NOMO-1 treated with DMSO at 0.1 percent for 48 hours (cell line): ENCODE measurements around the gene CD247.

ENCODE experiments used
- DNase-seq: peaks from one replicate; lab custom pipeline; 2025; ENCODE audit not compliant: unreplicated experiment; lab: John Stamatoyannopoulos, UW

CD247 gene

DNA sequence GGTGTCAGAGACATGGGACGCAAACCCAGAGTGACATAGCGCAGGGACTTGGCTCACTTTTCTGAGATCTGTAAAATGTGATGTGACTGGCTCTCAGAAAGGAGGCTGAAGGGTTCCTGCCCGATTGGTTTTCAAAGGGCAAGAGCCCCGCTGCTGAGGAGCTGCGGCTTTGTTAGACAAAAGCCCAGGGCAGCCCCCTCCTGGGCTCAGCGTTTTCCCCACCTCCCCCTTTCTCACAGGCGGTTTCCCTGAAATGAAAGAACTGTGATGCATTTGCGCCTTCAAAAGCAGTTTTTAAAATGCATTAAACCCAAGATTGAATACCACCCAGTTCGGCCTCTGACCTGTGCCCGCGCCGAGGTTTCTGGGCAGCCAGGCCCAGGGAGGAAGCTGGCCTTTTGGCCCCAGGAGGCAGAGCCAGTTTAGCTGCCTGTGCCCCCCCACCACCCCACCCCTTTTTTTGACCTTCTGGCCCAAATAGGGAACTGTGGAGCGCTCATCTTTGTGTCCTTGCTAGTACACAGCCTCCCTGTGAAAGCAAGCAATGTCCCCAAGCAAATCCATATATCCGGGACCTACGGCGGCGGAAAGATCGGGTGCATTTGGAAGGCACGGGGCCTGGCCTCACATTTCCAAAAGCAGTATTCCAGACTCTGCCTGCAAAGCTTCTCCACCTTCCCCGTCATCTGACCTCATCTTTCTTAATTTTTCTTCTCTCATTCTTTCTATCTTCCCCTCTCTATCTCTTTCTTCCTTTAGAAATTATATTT lies 28.6 kb downstream of the CD247 start:
- DNase-seq: no peak

DNA sequence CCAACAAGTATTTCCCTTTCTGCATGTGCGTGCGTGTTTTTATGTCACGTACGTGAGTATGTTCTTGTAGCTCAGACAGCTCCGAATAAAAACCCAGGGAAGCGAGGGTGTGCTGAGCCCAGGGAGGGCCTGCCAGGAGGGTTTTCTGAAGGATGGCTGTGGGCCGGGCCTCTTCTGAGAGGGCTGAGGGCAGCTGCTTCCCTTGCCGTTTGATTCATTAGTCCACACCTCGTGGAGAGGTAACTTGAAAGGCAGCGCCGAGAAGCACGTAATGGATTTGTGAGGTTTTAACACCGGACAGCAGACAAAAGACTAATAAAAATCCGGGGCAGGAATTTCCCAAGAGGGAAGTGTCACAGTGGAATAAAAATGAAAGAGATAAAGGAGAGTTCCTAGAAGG lies 29.5 kb downstream of the CD247 start:
- no peak for DNase-seq

DNA sequence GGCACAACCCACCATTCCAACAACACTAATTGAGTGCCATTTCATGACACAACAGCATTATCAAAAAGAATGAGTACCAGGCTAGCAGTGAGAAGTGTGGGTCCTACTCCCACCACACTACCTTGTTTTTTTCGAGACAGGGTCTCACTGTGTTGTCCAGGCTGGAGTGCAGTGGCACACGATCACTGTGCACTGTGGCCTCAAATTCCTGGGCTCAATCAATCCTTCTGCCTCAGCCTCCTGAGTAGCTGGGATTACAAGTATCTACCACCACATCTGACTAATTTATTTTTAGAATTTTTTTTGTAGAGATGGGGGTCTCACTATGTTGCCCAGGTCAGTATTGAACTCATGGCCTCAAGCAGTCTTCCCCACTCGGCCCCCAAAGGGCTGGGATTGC lies 30.7 kb downstream of the CD247 start:
- no peak for DNase-seq

DNA sequence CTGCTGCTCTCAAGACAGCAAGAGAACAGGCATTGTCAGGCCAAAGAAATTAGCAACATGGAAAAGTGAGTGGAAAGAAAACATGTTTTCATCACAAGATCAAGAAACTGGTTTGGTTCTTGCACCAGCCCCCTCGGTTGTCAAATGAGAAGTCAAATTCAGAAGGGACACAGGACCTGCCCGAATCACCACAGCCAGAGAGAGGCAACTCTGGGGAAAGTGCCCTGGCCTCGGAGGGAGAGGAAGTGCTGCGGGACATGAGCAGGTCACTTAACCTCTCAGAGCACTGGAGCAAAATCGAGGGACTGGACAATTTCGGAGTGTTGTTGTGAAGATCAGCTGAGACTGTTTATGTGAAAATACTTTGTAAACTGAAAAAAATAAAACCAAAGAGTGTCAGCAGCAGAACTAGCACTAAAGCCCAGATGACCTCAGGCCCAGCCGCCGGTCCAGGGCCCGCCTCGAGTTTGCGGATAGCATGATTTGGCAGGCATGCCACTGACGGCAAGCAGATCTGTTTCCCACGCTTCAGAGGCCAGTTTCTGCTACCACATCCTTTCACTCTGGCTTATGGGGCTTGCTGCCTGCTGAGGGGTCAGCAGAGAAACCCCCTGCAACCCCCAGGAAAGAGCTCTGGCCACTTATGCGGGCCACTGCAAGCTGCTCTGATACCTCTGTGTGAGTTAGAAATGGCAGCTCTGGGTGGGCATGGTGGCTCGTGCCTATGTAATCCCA lies 32.1 kb downstream of the CD247 start:
- DNase-seq: no peak

DNA sequence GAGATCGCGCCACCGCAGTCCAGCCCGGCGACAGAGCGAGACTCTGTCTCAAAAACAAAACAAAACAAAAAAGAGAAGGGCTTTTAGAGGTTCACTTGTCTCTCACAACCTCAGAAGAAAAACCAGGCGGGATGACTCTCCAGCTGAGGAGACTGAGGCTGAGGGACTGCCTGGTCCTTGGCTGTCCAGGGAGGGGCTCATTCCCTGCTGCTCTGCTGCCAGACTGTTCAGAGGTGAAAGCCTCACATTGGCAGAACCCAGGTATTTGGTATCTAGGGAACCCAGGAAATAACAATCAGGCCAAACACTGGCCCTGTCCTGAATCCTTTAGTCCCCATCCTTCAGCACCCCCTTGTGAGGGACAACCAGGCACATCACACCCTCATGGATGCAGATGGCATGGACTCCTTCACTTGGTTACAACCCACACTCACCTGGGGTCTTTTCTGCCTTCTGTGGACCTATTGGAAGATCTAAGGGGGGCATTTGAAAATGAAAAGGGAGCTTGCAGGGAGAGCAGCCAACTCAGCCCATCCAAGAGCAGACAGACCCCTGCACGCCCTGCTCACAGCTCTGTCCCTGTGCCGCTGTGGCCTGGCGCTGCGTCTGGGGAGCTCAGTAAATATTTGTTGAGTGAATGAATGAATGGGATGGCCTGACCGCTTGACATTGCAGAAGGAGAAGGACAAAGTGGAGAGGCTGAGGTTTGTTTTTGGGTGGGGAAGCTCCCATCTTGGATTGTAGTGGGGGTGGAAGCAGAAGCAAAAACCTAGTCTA lies 33.4 kb downstream of the CD247 start:
- DNase-seq: no peak

DNA sequence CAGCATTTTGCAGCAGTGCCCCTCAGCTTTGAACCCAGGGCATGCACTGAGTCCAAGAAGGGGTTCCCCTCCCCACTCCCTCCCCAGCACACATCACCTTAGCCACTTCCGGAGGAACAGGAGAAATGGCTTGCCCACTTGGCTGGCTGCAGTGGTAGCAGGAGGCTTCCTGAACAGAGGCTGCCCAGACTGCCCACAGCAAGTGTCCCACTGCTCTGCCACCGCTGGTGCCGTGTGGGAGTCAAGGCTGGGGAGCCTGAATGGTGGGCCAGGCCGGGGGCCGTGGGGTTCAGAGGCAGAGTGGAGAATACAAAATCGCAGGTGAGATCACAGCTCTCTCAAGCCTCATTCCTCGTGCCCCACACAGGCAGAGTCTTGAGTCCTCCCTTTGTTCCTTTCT lies 34.5 kb downstream of the CD247 start:
- no peak for DNase-seq

DNA sequence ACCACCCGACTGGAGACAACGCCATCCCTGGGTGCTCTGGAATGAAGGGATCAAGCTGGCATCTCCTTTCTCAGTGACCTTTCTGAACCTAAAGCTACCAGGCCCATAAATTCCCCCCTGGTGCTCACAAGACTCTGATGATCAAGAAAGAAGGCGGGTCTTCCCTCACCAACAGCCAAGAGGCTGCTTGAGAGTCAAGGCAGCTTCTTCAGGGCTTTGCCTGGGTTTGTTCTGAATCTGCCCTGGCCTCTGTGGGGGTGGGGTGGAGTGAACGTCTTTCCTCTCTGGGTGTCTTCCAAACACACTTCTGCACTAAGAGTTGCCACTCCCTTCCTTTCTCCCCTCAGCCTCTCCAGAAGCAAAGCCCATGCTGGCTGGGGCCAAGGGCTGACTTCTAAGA lies 36.1 kb downstream of the CD247 start:
- DNase-seq: no peak

DNA sequence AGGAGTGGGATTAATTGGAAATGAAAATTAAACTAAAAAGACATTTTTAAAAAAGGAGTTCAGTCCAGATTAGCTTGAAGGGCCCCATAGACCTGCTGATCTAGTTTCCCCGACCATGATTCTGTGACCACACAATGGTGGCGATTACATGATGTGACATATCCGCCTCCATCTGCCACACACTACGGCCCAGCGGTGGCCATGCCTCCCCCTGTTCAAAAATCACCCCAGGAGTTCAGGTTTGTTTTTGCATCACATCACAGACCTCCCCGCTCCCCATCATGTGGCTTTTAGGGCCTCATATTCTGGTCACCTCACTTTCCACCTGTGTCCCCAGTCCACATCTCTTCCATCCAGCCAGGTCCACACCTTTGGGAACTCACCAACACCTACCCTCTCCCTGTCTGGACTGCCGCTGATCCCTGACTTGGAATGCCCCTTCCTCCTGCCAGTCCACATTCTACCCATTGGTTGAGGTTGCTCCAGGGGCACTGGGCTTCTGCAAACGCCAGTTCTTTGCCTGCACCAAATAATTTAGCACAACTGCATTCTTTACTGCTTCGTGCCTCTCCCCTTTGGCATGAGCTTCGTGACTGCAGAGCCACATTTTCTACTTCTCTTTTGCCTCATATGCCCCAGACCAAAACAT lies 38.9 kb downstream of the CD247 start:
- DNase-seq: no peak

DNA sequence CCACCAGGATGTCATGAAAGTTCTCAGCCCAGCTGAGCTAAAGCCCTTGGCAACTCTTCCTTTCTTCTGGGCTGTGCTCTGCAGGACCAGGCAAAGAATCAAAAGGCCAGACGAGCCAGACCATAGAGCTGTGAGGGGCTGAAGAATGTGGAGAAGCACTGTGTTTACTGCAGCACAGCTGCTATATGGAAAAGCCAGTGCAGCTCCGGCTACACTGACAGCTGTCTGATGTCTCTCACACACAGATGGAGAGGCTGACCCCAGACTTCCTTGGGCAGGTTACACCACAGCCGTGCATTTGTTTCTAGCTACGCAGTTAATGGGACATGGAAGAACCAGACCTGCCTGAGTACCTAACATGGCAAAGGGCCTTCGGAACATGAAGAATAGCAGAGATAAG lies 40.3 kb downstream of the CD247 start:
- DNase-seq: no peak

DNA sequence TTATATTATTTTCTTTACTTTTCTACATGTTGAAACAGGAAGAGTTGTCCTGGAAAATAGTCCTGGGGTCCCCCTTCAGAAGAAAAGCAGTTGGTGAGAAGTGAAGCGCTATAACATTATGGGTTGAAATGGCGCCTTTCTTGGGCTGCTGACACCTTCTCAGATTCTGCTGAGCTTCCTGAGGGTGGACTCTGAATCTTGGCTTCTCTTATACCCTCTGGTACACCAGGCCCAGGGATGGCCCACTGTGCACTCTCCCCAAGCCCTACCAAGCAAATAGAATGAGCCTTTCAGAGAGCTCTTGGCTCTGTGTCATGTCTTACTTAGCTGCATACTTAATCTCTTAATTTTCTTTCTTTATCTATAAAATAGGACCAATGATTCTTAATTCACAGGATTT lies 42.3 kb downstream of the CD247 start:
- DNase-seq: no peak

DNA sequence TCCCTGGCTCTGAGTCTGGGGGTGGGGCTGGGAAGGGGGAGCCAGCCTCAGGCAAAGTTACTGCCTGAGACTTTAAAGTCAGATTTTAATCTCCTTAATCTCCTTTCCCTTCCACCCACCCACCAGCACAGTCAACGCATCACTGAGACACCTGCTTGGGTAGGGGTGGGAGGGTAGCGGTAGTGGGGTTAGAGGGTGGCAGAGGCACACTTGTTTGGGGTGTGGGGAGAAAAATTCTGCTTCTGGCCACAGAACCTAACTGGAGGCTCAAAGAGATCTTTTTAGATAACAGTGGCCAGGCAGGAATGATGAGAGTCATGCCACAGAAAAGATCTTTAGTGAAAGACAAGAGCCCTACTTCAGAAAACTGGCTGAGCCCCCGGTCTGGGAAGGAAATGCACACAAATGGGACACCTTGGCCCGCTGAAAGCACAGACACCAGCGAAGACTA lies 44.1 kb downstream of the CD247 start:
- DNase-seq: no peak

DNA sequence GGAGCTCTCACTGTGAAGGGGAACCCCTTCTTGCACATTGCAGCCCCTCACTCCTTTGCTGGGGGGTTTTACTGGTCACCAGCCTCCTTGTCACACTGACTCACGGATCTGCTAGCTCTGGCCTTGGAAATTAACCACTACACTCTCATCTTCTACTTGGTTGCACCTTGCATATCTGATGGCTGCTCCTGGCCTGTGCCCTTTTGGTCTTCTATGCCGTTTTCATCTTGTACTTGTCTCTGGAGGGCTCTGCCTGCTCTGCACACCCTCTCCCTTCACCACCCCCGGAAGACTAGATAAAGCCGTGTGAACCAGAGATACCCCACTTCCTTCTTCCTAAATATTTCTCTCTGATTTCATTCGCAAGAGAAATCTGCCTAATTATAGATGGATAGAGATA lies 44.6 kb downstream of the CD247 start:
- DNase-seq: no peak

DNA sequence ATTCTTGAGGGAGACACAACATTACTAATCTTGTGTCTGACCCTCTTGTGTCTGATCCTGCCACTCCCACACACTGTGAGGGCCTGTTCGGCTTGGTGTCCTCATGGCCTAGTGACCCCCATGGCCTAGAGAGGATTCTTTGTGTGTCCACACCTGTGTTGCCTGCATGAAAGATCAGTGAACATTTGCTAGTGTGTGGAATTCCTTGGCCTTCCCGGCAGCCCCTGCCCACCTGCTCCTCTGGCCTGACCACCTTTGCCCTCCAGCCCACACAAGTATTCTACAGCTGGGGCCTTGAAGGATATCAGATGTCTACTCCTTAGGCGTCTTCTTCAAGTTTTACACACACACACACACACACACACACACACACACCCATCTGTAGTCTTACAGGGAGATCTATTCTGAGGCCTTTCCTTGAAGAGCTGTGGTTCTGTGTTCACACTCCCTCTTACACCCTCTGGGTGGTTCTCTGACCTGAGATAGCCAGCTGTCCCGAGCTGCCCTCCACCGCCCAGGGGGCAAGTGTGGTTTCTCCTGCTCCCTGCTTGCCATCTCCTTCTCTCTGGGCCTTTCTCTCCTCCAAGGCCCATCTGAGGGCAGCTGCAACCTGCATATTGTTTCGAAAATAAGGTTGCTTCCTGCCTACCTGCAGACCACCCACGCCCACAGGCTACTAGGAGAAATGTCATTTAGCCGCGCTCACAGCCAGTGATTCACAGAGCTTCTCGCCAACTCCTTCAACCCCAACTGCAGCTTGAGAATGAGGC lies 45.4 kb downstream of the CD247 start:
- no peak for DNase-seq

DNA sequence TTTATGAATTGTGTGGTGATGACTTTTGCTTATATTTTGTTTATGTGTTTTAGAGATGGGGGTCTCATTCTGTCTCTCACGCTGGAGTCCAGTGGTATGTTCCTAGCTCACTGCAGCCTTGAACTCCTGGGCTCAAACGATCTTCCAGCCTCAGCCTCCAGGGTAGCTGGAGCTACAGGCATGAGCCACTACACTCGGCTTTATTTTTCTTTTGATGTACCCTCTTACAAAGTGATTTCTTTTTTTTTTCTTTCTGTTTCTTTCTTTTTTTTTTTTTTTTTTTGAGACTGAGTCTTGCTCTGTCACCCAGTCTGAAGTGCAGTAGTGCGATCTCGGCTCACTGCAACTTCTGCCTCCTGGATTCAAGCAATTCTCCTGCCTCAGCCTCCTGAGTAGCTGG lies 46.8 kb downstream of the CD247 start:
- DNase-seq: no peak

DNA sequence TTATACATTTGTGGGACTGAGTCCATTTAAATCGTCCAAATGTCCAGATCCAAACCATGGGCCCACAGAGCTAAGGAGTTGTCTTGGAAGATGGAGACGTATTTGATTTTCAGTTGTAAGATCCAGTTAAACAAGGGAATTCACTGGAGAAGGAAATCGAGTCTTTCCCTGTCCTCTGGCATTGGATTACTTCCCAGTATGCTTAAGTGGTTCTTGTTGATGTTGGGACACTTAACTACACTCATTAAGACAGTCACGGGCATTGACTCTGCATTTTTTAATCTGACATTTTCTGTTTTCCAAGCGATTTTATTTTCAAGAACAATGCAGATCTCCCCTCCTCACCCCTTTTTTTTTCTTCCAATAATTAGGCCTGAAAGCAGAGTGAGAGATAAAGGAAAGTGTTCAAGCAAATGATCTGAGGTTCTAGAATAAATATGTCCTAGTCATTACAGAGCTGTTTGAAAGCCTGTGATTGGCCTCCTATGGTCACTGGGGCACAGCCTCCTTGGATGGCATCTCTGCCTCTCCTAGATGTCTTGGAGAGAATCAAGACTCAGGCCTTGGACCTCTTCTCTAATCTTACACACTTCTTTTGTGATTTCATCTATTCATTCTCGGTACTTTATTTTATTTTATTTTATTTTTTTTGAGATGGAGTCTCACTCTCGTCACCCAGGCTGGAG lies 48.9 kb downstream of the CD247 start:
- DNase-seq: no peak

DNA sequence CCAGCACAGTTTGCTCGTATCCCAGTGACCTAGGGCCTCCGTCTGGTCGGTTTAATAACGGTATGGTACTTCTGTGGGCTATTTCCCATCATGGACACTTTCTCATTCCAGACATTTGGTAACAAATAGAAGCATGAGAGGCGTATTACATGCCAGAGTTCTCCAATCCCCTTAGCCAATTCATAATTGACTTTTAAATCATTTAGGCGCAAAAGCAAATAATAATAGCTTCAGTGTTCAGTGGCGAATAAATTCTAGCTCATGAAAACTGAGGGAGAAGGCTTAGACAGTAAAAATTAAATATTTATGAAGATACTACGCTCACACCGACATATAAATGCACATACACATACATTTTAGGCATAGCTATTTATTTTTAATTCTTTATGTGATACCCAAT lies 50.6 kb downstream of the CD247 start:
- DNase-seq: no peak

DNA sequence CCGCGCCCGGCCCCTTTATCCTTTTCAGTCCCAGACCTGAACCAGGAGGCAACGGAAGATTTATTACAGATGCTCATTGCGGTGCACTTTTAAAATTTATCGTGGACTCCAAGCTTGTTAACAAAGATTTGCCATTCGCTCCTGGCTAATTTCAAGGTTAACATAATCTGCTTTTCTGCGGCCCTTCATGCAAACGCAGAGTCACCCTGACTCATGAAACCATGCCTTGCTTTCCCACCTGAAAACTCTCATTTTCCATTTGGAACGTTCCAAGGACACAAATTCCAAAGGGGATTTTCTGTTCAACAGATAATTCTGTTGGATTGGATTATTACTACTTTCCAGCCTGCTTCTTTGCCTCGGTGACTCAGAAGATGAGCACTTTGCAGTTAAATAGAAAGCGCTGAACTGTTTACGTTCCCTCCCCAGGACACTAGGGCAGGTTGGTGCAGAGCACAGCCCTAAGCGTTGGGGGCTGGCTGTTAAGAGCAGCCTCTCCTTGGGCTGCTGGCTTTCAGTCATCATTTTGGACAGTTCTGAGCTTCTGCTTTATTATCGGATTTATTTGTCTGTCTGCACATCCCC lies 51.1 kb downstream of the CD247 start:
- no peak for DNase-seq

DNA sequence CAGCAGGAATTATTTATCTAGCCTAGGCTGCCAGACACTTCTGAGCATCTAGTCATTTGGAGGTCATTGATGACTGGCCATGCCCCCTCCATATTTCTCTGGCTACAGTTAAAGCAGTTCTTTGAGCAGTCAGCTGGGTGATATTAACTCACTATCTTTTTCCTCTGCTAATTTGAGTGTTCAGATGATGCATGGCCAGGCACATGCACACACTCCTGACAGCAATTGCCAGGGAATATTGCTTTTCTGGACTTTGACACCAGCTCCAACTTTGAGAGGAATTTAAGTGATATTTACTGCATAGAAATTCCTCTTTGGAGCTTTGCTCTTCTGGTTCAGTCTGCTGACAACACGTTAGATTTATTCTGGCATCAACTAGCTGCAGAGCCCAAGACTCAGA lies 52.6 kb downstream of the CD247 start:
- DNase-seq: no peak

DNA sequence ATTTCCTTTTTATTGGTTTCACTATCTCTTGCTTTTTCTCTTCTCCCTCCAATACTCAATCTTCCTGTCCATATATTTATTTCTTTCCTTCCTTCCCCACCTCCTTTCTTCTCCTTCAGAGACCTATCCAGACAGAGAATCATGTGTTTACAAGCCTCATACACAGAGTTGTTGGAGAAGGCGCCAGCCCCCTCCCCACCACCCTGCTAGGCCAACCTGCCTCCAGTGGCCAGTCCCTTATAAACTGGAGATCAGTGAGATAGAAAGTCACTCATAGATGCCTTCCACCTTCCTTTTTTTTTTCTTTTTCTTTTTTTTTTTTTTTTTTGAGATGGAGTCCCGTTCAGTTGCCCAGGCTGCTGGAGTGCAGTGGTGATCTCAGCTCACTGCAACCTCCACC lies 53.3 kb downstream of the CD247 start:
- DNase-seq: no peak
